ENCODE measurements around the gene CHD5.

CHD5 gene

DNA sequence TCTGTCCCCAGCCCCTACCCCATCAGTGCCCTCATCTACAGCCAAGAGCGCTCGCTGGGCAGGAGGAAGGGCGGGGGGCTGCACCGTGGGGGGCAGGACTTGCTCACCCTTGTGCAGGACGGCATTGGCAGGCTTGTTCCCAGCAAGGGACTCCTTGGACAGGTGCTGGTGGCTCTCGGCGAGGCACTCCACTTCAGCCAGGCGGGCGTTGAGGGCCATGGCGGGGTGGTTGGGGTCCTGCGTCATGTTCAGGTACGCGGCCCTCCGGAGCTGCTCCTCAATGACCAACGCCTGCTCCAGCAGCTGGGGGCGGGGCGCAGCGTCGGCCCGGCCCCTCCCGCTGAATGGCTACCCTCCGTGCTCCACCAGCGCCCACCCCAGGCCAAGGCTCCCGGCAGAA lies 70.4 kb downstream of the CHD5 start:
- no peak for DNase-seq

DNA sequence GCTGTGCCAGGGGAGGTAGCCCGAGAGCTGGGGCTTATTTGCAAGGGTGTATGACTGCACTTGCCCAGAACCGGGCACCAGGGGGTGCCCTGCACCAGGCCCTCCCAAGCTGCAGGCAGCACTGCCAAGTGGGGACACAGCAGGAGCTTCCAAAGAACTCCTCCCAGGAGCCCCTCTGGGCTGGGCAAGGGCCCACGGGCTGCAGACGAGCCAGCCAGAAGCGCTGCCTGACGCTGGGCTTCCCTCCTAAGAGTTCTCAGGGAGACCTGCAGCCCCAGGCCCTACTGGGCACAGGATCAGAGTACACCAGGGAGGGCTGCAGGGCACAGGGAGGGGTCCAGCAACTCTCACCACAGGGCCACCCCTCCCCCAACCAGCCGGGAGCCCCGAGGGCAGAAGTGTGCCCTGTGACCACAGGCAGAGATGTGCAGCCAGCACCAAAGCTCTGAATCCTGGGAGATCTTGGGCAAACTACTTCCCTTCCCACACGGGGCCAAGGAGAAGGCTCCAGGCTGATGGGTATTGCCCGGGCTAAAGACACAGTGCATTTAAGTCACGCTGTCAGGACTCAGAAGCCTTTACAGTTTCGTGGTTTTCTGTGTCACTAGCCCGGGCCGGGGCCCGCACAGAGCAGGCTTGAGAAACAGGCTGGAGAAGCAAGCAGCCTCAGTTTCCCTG lies 71.0 kb downstream of the CHD5 start:
- DNase-seq = peak; percentile 56

- DNase-seq = no peak
Observed at GRCh38 chr1:6108476-6108875, 71.6 kb downstream of the CHD5 start.

DNA sequence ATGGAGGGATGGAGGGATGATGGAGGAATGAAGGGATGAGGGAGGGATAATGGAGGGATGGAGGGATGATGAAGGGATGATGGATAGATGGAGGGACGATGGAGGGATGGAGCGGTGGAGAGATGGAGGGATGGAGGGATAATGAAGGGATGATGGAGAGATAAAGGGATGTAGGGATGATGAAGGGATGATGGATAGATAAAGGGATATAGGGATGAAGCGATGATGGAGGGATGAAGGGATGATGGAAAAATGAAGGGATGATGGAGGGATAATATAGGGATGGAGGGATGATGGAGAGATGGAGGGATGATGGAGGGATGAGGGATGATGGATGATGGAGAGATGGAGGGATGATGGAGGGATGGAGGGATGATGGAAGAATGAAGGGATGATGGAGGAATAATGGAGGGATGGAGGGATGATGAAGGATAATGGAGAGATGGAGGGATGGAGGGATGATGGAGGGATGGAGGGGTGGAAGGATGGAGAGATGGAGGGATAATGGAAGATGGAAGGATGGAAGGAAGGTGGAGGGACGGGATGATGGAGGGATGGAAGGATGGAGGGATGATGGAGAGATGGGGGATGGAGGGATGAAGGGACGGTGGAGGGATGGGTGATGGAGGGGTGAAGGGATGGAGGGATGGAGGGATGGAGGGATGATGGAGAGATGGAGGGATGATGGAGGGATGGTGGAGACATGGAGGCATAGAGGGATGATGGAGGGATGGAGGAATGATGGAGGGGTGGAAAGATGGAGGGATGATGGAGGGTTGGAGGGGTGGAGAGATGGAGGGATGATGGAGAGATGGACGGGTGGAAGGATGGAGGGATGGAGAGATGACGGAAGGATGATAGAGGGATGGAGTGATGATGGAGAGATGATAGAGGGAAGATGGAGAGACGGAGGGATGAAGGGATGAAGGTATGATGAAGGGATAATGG lies 72.4 kb downstream of the CHD5 start:
- no peak for DNase-seq

DNA sequence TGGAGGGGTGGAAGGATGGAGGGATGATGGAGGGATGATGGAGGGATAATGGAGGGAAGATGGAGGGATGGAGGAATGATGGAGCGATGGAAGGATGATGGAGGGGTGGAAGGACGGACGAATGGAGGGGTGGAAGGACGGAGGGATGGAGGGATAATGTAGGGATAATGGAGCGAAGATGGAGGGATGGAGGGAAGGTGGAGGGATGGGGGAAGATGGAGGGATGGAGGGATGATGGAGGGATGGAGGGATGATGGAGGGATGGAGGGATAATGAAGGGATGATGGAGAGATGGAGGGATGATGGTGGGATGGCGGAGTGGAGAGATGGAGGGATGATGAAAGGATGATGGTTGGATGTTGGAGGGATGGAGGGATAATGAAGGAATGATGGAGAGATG lies 73.1 kb downstream of the CHD5 start:
- DNase-seq = no peak

DNA sequence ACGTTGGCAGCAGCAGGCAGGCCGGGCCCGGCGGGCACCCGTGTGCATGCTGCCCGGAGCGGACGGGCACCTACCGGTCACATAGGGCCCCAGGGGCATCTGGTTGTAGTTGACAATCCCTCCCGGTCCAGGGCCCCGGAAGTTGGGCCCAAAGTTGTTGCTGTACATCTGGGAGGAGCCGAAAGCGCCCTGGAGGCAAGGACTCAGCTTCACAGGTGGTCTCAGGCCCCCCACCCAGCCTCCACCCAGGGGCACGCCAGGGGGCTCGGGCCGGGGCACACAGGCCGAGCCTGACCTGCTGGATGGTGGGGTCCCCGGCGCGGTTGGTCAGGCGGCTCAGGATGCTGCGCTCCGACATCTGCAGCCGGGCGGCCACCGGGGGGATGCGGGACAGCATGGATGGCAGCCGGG lies 73.8 kb downstream of the CHD5 start:
- no peak for DNase-seq

DNA sequence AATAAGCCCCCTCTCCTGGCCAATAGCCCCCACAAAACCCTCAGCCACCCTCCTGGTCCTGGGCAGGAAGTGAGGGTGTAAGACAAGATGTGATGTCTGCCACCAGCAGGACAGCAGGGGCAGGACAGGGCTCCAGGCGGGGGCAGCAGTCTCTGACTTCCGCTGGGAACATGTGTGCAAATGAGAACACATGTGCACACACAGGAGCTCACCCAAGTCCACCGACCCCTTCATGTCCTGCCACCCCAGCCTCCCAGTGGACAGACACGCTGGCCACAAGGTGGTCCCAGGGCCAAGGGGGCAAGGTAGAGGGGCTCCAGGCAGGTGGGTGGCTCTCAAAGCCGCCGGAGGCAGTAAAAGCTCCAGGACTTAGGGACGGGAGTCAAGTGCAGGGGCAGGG lies 74.4 kb downstream of the CHD5 start:
- no peak for DNase-seq

GRCh38 chr1:6105218-6105679 lies 74.9 kb downstream of the CHD5 start:
- no peak for DNase-seq

DNA sequence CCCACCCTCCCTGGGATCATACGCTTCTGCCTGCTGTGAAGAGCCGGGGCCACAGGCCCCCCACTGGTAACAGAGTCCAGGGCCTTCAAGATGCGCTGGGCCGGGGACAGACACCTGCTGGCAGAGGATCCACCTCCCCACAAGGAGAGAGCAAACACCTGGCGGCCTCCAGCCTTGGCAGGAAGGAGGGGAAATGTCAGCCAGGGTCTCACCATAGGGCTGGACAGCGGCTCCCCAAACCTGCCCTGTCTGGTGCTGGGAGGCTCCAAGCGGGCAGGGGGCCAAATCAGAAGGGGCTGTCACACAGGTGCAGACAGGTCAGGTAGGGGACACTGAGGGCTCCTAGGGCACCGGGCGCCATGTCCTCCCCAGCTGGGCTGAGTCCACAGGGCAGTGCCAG lies 75.5 kb downstream of the CHD5 start:
- no peak for DNase-seq

DNA sequence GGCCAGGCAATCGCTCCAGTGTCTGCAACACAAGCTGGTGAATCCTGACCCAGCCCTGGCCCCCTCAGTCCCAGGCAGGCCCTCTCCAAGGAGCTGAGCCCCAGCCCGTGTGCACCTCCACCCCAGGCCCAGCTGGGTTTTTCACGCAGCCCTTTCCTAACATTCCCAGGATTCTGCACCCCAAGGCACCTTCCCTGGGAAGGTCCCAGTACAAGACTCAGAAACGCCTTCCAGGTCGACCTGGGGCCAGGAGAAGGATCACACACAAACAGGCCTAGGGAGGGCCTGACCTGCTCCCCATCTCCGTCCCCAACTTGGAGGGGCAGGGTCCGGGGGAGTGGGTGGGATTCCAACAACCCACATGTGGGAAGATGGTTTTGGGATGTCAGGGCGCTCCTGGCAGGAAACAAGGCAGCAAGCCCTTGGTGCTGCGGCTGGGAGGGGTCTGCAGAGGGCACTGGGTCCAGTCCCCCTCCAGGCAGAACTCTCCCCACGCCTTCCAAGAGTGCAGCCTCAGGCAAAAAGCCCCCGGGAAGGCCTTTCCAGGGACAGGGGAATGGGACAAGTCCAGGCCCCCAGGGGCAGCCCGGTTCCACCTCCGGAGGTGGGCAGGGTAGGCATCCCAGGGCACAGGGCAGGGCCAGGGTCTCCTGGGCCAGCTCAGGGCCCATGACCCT lies 76.1 kb downstream of the CHD5 start:
- DNase-seq = no peak

GRCh38 chr1:6103111-6103853 lies 76.8 kb downstream of the CHD5 start:
- DNase-seq = no peak

DNA sequence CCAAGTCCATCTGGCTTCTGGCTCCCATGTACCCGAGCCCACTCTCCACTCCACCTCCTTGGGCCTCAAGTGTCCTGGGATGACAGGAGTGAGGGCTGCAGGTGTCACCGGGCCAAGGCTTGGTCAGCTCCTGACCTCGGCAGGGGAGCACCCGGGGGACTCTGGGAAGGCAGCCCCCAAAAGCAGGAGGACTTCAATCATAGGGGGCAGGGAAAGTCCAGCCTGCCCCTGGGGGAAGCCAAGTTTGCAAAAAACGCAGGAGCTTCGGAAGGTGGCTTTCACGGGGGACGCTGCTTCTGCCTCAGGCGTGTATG lies 77.6 kb downstream of the CHD5 start:
- DNase-seq = no peak

DNA sequence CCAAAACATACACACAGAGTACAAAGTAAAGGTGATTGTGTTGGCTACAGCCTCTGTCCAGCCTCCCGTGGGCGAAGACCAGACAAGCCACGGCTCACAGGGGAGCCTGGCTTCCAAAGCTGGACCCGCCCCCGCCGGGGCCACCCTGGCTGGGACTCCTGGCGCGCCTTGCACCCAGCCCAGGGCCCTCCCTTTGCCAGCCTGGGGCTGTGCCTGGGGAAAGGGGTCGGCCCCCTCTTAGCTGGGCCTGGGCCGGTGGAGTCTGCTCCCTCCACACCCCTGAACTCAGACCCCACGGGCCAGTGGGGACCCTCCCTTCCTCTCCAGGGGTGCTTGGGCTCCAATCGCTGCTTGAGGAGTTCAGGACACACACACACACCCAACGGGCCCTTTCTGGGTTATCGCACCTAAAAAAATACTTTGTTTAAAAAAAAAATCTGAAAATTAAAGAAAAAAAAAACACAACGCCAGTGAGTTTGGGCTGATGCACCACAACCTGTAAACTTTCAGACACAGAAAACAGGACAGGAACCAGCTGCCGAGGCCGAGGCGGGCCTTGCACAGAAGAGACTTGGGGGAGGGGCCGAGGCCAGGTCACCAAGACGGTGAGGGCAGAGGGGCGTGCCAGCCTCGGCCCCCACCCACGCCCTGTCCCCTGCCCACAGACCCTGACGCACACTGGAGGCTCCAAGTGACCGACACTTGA lies 78.1 kb downstream of the CHD5 start:
- no peak for DNase-seq

- DNase-seq = no peak
Observed at GRCh38 chr1:6100861-6101783, 79.0 kb downstream of the CHD5 start.

DNA sequence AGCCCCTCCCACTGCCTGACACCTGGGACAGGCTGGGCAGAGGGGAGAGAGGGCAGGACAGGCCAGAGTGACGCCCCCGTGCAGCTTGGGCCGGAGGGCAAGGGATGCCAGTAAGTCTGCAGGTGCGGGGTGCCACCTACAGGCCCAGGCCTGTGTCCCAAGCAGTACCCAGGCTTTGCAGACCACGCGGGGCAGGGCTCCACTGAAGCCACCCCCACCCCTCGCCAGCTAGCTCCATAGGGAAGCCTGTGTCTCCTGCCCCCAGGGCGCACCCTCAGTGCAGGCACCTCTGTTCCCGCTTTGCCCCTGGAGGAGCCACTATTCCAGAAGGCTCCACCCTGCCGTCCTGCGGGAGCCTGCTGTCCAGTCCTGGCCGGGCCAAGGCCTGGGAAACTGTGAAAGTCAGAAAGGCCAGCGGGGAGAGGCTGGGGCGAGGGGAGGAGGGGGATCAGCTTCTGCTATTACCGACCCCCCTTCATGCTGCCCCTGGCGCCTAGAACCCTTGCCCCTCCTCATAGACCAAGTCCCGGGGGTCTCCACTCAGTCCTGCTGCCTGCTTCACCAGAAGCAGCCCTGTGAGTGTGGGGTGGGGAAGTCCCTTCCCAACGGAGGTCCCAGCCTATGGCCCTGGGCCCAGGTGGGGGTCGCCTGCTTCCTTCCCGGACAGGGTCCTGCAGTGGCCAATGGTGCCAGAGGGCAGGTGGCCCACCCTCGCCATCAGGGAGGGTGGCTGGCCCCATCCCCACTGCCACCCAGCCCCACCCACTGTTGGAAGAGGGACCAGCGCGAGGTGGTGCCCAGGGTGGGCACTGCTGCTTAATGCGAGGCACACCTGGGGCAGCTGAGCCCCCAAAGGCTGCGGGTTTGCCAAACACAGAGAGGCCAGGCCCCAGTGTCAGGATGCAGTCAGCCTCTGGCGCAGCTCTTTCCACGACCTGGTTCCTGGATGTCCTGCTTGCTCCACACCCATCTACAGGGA lies 80.0 kb downstream of the CHD5 start:
- DNase-seq = no peak

GRCh38 chr1:6099297-6099696 lies 80.8 kb downstream of the CHD5 start:
- no peak for DNase-seq

- no peak for DNase-seq
Observed at GRCh38 chr1:6098303-6099215, 81.6 kb downstream of the CHD5 start.

- no peak for DNase-seq
Observed at GRCh38 chr1:6097824-6098223, 82.3 kb downstream of the CHD5 start.

DNA sequence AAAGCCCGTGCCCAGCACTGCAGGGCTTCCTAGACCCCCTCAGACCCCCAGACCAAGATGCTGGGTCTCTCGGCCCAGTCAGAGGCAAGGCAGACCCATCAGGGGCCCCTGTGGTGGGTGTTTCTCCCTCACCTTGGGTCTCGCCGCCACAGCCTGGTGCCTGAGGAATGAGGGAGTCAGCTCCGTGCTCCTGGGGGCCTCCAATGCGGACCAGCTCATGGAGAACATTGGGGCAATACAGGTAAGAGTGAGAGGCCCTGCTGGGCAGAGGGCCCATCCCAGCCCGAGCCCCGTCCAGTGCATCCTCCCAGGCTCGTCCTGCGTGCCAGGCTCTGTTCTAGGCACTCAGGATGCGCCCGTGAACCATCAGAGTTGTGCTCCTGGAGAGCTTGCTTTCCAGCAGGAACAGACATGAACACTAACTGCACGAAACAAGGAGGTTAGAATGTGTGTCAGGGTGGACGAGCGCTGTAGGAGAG lies 83.0 kb downstream of the CHD5 start:
- no peak for DNase-seq
